Measurements from ENCODE around the gene FOXK1.

Gene FOXK1

DNA sequence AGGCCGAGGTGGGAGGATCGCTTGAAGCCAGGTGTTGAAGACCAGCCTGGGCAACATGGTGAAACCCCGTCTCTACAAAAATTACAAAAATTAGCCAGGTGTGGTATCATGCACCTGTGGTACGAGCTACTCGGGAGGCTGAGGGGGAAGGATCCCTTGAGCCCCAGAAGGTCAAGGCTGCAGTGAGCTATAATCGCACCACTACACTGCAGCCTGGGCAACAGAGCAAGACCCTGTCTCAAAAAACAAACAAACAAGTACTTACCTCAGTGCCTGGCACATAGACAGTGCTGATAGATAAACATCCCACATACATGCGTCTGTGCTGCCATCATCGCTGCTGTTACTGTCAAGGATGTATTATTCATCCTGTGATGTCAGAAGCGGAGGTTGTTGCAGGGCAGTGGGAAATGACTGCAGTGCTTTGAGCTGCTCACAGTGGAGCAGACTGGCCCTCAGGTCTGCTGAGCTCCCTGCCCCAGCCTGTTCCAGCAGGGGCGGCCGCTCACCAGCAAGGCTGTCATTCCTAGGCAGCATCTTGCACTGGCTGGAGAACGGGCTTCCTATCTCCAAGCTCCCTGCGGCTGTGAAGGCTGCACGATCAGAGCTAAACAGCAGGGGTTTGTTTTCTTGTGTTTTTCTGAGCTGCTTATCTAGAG is 18.6 kb downstream of the FOXK1 start:
- no peak for DNase-seq

DNA sequence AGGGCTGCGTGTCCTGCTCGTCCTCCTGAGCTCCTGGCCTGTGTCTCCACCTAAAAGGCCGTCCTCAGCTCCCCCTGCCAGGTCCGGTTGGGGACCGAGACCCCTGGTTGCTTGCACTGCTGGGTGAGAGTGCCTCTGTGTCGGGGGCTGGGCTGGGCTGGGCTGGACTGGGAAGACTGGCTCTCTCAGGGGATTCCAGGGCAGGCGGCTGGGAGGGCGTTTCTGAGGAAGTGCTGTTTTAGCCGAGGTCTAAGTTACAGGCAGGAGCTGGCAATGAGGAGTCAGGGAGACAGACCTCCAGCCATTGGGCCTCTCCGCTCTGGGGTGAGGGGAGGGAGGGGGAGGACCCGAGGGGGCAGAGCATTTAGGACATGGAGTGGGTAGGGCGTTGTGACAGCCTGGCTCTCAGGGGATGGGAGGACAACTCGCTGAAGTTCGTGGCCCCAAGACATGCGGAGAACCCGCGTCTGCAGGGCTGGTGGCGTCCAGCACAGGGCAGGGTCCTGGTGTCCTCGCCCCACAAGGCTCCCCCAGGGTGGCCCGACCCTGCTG is 20.9 kb downstream of the FOXK1 start:
- no peak for DNase-seq

DNA sequence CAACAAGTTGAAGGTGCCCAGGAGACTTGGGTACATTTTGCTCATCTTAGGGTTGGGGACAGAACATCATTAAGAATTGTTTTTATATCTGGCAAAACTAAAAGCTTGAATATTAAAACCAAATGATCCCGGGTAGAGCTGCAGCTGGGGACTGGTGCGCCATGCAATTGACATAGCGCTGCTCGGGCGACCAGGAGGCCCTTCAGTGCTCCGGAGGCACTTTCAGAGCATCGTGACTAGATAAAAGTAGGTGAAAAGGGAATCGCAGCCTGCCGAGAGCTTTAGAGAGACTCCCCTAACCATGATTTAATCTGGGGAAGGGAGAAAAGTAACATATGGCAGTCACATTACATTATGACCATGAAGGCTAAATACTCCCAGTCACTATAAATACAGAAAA is 21.4 kb downstream of the FOXK1 start:
- no peak for DNase-seq

DNA sequence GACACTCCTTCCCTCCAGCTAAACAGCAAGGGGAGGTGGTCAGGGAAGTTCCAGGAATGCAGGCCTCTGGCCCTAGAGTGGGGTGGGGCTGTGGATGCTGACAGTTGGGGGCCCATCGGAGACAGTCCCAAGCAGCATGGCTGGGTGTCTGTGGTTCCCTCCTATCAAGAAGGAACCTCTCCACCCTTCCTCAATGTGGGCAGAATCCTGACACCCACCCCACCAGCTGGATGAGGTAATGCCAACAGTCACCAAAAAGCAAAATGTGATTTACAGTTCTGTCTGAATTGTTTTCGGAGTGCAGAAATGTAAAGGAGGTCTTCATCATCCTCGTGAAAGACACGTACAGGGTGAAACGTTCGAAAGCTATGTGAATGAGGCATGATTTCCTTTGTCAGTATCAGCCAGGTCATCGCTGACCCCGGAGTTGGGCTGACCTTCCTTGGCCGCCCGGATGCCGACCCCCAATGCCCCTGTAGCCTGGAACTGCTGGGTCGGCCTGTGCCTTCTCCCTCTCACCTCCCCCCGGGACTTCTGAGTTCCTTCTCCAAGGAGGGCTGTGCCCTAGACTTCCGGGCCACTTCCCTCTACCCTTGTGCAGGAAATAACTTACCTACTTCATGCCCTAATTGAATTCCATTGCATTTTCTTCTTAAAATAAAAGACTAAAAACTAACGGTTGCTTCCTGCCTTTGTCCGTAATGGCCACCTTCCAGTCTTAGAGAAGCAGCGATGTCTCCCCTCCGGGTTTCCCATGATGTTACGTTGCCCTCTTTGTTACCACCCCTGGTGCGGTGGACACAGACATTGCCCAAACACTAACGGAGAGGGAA is 24.5 kb downstream of the FOXK1 start:
- no peak for DNase-seq

DNA sequence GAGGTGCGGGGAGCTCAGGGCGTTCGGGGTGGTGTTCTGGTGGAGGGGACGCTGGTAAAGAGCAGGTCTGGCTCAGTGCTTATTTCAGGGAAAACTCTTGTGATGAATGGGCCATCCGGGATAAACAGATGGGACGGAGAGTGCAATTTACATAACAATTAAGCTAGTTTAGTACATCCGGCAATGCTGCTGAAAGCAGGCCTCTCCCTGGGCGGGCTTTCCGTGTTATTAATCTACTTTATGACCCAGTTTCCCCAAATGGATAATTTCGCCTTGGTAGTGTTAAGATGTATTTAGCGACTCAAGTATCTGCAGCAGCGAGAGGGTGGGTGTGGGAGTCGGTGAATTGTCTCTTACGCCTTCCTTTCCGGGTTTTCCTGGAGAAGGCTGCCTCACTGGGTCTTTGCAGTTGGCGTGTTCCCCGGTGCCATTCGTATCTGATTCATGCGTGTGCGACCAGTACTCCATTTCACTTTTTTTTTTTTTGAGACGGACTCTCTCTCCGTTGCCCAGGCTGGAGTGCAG is 25.2 kb downstream of the FOXK1 start:
- DNase-seq, result no peak

DNA sequence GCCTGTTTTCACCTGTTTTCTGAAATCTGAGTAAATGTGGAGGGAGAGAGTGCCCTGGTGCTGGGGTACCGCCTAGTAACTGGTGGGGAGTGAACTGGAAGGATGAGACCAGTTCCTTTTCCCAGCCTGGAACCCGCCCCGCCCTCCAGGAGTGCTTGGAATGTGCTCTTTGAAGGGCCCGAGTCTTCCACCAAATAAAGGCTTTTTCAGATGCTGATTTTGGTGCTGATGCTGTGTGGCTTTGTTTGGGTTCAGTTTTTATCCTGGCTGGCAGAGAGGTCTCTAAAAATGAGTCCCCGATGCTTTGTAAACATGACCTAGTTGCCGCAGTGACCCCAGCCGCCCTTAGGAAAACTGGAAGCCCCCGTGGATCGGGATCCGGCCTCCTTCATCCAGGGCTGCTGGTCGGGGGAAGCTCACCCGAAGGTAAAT is 25.9 kb downstream of the FOXK1 start:
- DNase-seq, result no peak

DNA sequence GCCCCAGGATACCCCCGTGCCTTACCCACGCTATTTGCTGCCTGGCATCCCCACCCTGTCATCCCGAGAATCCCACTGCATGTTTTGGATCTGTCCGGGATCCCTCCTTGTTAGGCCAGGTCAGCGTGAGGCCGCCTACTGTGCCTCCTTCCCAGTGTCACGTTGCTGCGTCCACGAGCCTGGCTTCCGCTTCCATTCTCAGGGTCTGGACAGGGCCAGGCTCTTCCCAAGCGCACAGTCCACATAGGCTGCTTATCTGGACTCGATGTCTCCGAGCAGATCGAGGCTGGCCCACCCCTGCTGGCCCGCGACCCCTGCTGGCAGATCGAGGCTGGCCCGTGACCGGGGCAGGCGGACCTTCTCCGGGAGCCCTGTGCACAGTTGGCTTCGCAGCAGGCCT is 27.1 kb downstream of the FOXK1 start:
- no peak for DNase-seq

DNA sequence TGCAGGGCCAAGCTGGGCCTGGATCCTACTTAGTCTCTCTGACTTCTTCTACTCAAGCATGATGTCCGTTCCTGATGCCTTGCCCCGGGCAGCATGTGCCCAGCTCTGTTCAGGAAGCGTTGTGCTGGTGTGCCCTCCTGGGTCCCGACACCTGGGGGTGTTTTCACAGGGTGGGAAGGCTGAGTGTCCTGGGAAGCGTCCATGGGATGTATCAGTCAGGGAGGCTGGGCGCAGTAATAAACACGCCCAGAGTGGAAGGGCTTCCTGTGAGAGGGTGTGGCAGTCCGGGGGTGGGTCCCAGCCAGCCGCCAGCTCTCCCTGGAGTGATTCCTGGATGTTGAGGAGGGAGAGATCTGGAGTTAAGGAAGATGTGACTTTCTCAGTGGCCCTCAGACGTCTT is 29.0 kb downstream of the FOXK1 start:
- no peak for DNase-seq

DNA sequence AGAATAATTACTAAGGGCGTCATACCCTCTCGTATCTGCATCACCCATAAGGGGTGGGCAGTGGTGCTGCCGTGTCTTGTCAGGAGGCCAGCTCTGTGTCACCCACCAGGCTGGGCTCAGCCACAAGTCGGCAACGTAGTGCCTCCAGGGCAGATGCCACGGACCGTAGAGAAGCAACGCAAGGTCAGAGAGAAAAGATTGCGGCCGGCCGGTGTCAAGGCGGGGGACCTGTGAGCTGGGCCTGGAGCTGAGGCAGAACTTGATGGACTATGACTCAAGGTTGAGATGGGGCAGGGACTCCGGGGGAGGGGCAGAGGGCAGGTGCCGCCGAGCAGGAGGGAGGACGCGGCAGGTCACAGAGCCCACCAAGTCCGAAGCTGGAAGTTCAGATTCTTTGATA is 29.5 kb downstream of the FOXK1 start:
- no peak for DNase-seq

DNA sequence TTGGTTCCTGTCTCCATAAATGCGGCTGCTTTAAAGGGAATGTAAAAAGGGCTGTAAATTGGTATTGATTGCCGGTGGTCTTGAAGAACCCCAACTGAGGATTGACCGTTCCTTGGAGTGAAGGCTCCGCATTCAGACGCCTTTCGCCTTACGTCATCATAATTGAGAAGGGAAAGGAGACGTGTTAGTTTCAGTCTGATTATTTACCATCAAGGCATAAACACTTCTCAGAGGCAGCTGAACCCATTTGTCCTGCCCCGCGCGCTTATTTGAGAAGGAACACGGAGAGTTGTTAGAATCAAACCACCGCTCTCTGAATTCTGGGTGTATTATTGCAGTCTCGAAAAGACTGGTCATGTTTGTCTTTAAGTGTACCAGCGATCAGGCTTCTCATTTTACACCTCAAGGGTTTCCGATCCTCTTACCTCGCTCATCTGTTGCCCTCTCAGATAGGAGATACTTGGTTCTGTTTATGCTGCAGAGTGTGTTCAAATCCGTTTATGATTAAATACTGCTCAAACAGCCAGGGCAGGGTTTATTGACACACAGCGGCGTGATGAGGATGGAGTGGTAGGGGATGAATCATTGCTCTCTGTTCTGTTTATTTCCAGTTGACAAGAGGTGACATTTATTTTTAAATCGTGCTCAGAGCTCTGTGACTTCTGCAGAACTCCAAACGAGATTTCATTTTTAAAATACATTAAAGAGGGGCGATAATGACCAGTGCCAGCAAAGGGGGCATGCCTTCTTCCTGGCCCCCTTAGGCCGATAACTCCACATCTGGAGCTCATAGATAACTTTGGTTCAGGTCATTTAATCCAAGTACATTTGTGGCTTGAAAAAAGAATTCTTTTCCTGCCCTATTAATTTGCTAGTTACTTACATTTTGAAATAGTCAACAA is 30.4 kb downstream of the FOXK1 start:
- DNase-seq, result no peak

DNA sequence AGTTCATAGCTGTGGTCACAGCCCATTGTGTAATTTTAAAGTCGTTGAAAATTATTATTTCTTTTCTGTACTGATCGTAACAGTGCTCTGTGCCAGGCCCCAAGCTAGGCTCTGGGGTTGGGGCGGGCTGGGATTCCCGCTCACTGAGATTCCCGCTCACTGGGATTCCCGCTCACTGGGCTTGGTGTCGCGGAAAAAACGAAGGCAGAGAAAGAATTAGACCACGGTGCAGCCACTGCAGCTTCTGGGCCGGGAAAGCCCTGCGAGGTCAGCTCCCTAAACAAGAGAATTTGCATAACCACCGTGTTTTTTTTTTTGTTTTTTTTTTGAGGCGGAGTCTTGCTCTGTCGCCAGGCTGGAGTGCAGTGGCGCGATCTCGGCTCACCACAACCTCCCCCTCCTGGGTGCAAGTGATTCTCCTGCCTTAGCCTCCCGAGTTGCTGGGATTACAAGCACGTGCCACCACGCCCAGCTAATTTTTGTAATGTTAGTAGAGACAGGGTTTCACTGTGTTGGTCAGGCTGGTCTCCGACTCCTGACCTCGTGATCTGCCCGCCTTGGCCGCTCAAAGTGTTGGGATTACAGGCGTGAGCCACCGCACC is 31.2 kb downstream of the FOXK1 start:
- no peak for DNase-seq

DNA sequence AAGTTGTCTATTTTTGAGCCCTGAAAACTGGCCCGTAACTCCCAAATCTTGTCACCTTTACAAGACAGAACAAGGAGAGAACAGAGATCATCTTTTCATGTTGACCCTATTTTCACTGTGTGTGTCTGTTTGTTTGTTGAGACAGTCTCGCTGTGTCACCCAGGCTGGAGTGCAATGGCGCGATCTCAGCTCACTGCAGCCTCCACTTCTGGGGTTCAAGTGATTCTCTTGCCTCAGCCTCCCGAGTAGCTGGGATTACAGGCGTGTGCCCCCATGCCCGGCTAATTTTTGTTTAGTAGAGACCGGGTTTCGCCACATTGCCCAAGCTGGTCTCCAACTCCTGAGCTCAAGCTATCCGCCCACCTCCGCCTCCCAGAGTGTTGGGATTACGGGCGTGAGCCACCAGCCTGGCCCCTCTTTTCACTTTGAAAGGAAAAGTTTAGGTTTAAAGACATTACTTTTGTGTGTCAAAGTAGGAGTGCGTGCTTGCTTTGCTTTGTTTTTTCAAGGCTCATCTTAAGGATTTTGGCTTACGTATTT is 32.1 kb downstream of the FOXK1 start:
- no peak for DNase-seq

DNA sequence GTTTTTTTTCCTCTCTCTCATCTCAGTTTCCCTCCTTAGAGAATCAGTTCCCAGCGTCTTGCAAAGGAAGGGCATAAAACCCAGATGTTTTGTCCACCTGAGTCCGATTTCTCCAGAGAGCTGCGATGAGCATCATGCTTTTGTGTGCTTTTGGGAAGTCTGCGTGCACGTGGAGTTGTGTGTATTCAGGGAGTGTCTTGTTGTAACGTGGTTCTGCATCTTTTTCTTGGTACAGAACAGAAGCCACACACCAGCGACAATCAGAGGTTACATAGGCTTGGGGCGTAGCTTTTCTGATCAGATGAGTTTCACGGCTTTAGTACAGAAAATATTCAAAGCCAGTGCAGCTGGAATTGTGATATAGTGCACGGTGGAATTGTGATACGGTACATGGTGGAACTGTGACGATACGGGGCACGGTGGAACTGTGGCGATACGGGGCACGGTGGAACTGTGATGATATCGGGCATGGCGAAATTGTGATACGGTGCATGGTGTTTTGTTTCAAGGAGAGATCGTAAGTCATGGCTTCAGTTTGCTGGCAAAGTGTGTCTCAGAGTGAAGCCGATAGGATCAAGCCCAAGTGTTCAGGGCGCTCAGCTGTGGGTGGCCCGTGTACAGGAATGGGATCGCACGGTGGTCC is 32.8 kb downstream of the FOXK1 start:
- DNase-seq, result no peak

DNA sequence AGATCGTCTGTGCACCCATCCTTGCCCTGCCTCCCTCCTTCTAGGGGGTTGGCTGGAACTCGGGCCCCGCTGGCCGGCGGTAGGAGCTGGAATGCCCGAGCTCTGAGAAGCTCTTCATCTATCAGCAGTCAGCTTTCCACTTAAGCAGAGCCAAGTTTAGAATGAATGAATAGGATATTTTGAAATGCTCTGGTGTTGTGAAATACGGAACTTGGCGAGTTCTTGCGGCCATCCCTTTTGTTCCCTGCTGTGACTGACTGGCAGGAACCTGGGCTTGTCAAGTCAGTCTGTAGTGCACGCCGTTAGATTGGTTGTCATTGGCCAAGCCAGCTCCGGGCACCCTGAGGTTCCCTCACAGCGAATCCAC is 33.3 kb downstream of the FOXK1 start:
- no peak for DNase-seq

DNA sequence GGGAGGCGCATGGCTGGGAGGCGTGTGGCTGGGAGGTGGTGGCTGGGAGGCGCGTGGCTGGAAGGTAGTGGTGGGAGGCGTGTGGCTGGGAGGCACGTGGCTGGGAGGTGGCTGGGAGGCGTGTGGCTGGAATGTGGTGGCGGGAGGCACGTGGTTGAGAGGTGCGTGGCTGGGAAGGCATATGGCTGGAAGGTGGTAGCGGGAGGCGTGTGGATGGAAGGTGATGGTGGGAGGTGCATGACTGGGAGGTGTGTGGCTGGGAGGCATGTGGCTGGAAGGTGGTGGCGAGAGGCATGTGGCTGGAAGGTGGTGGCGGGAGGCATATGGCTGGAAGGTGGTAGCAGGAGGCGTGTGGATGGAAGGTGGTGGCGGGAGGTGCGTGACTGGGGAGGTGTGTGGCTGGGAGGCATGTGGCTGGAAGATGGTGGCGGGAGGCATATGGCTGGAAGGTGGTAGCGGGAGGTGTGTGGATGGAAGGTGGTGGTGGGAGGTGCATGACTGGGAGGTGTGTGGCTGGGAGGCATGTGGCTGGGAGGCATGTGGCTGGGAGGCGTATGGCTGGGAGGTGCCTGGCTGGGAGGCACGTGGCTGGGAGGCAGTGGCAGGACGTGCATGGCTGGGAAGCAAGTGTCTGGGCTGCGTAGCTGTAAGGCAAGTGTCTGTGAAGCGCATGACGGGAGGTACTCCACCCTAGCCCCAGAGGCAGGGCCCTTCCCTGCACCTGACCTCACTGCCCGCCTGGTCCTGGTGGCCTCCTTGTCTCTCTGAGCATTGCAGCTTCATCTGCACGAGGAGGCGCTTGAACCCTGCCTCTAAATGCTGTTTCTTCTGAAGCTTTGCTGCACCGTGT is 35.1 kb downstream of the FOXK1 start:
- DNase-seq, result no peak

DNA sequence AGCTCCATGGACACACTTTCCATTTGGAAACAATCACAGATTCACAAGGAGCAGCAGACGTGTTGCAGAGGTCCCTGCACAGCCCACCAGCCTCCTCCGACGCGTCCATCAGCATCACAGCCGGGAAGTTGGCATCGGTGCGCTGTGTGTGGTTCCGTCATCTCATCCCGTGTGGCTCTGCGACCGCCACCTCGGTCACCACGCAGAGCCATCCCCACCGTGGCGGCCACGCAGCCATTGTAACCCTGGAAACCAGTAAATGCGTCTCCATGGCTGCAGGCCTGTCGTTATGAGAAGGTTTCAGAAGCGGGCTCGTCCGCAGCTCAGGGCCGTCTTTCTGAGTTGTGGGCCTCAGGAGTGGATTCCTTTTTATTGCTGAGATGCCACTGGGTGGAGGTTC is 36.0 kb downstream of the FOXK1 start:
- no peak for DNase-seq

DNA sequence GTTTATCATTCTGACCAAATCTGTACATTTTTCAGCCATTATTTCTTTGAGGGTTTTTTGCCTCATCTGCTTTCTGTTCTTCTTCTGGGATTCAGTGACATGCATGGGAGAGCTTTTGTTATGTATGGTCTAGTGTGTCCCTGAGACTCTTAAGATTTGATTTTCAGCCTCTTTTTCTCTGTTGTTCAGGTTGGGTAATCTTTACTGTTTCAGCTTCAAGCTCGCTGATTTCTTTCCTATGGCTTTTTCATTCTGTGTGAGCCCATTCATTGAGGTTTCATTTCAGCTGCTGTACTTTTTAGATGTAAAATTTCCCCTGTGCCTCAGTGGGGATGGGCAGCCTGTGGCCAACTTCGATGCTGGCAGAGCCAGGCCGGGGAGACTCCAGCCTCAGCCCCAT is 38.1 kb downstream of the FOXK1 start:
- DNase-seq, result no peak

DNA sequence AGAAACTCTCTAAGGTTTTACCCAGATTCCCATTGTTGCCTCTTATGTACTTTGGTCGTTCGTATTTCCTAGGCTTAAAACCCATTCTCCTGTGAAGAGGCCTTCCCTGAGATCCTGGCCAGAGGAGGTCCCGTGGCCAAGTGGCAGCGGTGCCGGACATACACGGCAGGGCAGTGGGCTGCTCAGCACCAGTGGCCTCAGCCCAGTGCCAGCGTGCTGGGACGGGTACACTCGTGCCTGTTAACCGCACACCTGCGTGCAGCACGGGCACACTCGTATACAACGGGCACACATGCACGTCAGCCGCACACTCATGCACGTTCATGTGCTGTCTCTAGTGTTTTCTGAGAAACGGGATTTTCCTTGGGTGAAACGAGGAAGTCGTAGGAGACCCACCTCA is 40.2 kb downstream of the FOXK1 start:
- no peak for DNase-seq

DNA sequence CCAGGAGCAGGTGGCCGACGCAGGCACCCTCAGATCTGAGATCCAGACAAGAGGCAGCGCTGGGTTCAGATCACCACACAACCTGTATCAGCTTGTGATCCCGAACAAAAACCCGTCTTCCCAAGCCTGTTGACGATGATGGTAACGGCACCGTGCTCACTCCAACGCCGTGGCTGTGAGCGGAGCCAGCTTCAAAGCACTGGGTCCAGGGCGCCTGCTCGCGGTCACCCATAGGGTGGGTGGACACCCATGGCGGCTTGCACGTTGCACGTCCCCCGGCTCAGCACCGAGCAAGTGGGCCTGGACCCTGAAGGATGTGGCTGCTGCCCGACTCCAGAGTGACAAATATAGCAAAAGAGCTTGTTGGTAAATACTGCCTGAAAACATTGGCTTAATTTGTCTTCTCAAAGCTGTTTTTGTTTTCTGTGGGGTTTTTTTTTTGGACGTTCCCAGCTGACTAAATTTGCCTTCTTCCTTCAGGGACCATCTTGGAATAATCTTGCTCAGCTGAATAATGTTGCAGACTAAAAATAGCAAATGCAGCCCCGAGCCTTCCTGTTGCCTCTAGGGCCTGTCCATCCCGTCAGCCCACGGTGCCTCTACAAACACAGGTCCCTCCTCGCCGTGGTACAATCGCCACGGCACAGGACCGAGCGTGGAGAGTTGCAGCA is 41.0 kb downstream of the FOXK1 start:
- no peak for DNase-seq

DNA sequence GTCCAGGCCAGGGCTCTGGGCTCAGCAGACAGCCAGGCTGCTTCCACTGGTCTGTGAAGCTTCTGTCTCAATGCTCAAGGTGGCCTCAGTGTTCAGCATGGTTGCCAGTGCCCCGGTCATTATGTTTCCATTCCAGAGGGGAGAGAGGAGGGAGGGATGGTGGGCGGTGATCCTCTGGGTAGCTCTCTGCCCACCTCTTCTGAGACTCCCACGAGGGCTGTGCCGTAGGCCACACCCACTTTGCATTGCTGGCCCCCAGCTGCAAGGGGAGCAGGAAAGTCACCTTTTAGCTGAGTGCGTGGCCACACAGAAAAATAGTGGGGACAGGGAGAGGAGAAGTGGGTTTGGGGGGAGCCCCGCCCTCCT is 42.5 kb downstream of the FOXK1 start:
- no peak for DNase-seq
